ENCODE measurements around the gene COL8A1.

GRCh38 chr3:99803297-99803696 is 164.9 kb downstream of the COL8A1 start:
- TF ChIP-seq, protein P1, sequence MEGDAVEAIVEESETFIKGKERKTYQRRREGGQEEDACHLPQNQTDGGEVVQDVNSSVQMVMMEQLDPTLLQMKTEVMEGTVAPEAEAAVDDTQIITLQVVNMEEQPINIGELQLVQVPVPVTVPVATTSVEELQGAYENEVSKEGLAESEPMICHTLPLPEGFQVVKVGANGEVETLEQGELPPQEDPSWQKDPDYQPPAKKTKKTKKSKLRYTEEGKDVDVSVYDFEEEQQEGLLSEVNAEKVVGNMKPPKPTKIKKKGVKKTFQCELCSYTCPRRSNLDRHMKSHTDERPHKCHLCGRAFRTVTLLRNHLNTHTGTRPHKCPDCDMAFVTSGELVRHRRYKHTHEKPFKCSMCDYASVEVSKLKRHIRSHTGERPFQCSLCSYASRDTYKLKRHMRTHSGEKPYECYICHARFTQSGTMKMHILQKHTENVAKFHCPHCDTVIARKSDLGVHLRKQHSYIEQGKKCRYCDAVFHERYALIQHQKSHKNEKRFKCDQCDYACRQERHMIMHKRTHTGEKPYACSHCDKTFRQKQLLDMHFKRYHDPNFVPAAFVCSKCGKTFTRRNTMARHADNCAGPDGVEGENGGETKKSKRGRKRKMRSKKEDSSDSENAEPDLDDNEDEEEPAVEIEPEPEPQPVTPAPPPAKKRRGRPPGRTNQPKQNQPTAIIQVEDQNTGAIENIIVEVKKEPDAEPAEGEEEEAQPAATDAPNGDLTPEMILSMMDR (IDR thresholded peaks at IDR 0.05; ENCODE audit: insufficient read depth, low read length, poor library complexity, severe bottlenecking) = no peak
- no peak for TF ChIP-seq EZH2phosphoT487 (conservative IDR thresholded peaks at IDR 0.05; ENCODE audit: low read length)

All from SU-DHL-6 (cell line).